ENCODE results near the gene SAA4.
"Not testable (repeated sequence)": the region's sequence is repeated elsewhere in the genome, so short reads cannot be mapped to it uniquely, and the experiment has no call there.

Gene SAA4

GRCh38 chr11:18203723-18204122 lies 32.9 kb downstream of the SAA4 start:
- no peak for TF ChIP-seq JUND (IDR thresholded peaks at IDR 0.05; ENCODE audit: low read depth)
- DNase-seq (ENCODE audit: low read depth in 1 of 2, low spot score in 1 of 2), result no peak
- in situ Hi-C loops (cut with HindIII; ENCODE audit: low pct_unique_long_range_greater_than_20kb, low sequenced_read_pairs), result no loop called here

GRCh38 chr11:18197738-18198137 lies 38.9 kb downstream of the SAA4 start:
- DNase-seq (ENCODE audit: low read depth in 1 of 2, low spot score in 1 of 2); in situ Hi-C loops (cut with HindIII; ENCODE audit: low pct_unique_long_range_greater_than_20kb, low sequenced_read_pairs): not testable (repeated sequence)

- in situ Hi-C loops (cut with HindIII; ENCODE audit: low pct_unique_long_range_greater_than_20kb, low sequenced_read_pairs), result no loop called here
- TF ChIP-seq JUND (IDR thresholded peaks at IDR 0.05; ENCODE audit: low read depth), result no peak
- DNase-seq (ENCODE audit: low read depth in 1 of 2, low spot score in 1 of 2), result no peak
These were observed 40.1 kb downstream of the SAA4 start for GRCh38 chr11:18196532-18196931.

- in situ Hi-C loops (cut with HindIII; ENCODE audit: low pct_unique_long_range_greater_than_20kb, low sequenced_read_pairs), result no loop called here
- no peak for TF ChIP-seq JUND (IDR thresholded peaks at IDR 0.05; ENCODE audit: low read depth)
- no peak for DNase-seq (ENCODE audit: low read depth in 1 of 2, low spot score in 1 of 2)
These were observed 43.6 kb downstream of the SAA4 start for GRCh38 chr11:18193010-18193409.

GRCh38 chr11:18191376-18191775 lies 45.2 kb downstream of the SAA4 start:
- no peak for TF ChIP-seq JUND (IDR thresholded peaks at IDR 0.05; ENCODE audit: low read depth)
- in situ Hi-C loops (cut with HindIII; ENCODE audit: low pct_unique_long_range_greater_than_20kb, low sequenced_read_pairs), result no loop called here
- DNase-seq (ENCODE audit: low read depth in 1 of 2, low spot score in 1 of 2), result no peak

DNA sequence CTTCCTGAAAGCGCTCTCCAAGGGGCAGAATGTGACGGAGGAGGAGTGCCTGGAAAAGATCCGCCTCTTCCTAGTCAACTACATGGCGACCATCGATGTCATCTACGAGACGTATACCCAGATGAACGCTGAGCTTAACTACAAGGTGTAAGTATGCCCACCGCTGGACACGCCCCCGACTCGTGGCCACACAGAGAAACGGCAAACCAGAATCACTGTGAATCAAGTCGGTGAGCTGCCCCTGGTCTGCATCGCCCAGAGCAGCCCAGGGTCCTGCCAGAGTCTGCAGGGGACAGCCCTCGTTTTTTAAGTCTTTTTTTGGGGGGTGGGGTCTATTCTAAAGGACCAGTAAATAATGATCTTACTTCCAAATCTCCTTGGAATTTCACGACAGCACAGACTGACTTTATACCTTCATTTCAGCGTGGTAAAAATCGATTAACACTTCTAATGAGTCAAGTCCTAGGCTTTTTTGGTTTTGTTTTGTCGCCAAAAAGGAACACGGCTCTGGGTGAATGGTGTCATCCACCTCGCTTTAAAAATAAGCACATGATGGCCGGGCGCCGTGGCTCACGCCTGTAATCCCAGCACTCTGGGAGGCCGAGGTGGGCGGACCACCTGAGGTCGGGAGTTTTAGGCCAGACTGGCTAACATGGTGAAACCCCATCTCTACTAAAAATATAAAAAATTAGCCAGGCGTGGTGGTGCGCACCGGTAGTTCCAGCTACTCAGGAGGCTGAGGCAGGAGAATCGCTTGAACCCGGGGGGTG lies 46.9 kb downstream of the SAA4 start:
- DNase-seq (ENCODE audit: low read depth in 1 of 2, low spot score in 1 of 2); in situ Hi-C loops (cut with HindIII; ENCODE audit: low pct_unique_long_range_greater_than_20kb, low sequenced_read_pairs): not testable (repeated sequence)

GRCh38 chr11:18188796-18189195 lies 47.8 kb downstream of the SAA4 start:
- TF ChIP-seq JUND (IDR thresholded peaks at IDR 0.05; ENCODE audit: low read depth), result no peak
- in situ Hi-C loops (cut with HindIII; ENCODE audit: low pct_unique_long_range_greater_than_20kb, low sequenced_read_pairs), result no loop called here
- no peak for DNase-seq (ENCODE audit: low read depth in 1 of 2, low spot score in 1 of 2)
